H1 (cell line): ENCODE results near the gene PRR35. TPM values are rescaled to one million over a fixed set of nuclear protein-coding genes. Genes with fewer than 3 reads are reported as not detected.

Experiments
- POLR2AphosphoS5 ChIP-seq: IDR thresholded peaks from 2 replicates; pipeline ENCODE4 v1.6.1; 2011; ENCODE audit warnings: low read depth, low read length
- polyA plus RNA-seq, 7 experiments: library from polyadenylated mRNA; depleted of rRNA in 3 of 7; stranded (reverse) in 5 of 7; unstranded in 2 of 7; fragments of >200 nt in 5 of 7; fragments of 200-250 nt in 2 of 7; gene quantifications; 1 replicate in 5 of 7; 2 replicates in 1 of 7; 4 replicates in 1 of 7; pipeline versions ENCODE4 v1.2.1 to v1.2.3, GENCODE V29; 2011 to 2013; ENCODE audit warnings: missing spikeins in 2 of 7, mixed read lengths in 2 of 7
- total RNA-seq: library from RNA; stranded (reverse); fragmentation: NEBNext Ultra II Directional; extraction: Animal tissue kit (Norgen Biotek cat#: 25700); gene quantifications from 2 replicates; pipeline ENCODE4 v1.2.1, GENCODE V29; 2021

Gene PRR35
- total and polyA plus RNA-seq, 2 of the 8 experiments (the other 6 are each of a cell fraction or from before 2014, with no cell fraction given) = 0.38 to 0.50 TPM

- TF ChIP-seq POLR2AphosphoS5 = no peak
Measured at GRCh38 chr16:531494-532125, 28.6 kb upstream of the PRR35 start (continued).
